ENCODE results near the gene AEBP2.
"Not testable (repeated sequence)": the region's sequence is repeated elsewhere in the genome, so short reads cannot be mapped to it uniquely, and the experiment has no call there.

Gene AEBP2, protein sequence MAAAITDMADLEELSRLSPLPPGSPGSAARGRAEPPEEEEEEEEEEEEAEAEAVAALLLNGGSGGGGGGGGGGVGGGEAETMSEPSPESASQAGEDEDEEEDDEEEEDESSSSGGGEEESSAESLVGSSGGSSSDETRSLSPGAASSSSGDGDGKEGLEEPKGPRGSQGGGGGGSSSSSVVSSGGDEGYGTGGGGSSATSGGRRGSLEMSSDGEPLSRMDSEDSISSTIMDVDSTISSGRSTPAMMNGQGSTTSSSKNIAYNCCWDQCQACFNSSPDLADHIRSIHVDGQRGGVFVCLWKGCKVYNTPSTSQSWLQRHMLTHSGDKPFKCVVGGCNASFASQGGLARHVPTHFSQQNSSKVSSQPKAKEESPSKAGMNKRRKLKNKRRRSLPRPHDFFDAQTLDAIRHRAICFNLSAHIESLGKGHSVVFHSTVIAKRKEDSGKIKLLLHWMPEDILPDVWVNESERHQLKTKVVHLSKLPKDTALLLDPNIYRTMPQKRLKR

DNA sequence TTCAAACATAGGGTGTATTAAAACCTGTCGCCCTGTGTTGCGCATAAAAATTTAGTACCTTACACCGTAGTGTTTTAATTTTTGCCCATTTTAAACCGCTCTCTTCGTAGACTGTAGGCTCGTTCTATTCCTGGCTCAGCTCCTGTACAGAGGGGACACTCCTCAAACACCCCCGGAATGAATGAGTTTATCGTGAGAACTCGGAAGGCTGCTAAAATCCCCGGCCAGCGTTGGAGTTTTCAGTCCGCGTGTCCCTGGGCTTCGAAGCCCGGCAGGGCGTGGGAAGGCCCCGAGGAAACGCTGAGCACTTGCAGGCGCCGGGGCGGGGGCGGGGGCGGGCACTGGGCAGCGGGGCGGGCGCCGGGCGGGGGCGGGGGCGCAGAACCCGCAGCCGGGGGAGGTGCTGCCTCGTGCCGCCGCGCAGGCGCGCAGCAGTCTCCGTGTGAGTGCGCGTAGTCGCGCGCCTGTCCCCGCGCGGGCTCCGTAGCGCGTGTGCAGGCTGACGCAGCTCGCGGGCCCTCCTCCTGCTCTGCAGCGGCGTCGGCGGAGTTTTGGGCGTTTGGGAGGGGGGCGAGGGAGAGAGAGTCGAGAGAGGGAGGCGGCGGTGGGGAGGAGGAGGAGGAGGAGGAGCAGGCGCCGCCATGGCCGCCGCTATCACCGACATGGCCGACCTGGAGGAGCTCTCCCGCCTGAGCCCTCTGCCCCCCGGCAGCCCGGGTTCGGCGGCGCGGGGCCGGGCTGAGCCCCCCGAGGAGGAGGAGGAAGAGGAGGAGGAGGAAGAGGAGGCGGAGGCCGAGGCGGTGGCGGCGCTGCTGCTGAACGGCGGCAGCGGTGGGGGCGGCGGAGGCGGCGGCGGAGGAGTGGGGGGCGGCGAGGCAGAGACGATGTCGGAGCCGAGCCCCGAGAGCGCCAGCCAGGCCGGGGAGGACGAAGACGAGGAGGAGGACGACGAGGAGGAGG lies at the start of gene AEBP2:
AEBP2 (plus strand) TSS at position 434 of the 960 bp plus-strand sequence; CDS start at position 642, 208 bp downstream.
- peak; percentile 78 to 87 for DNase-seq (ENCODE audit: low read depth in 2 of 2)

- DNase-seq (ENCODE audit: low read depth in 2 of 2): no peak
Measured at GRCh38 chr12:19390051-19390598, 49.2 kb upstream of the AEBP2 start.

GRCh38 chr12:19392644-19393043 lies 46.6 kb upstream of the AEBP2 start:
- not testable (repeated sequence) for DNase-seq (ENCODE audit: low read depth in 2 of 2)

GRCh38 chr12:19394385-19394784 lies 44.9 kb upstream of the AEBP2 start:
- no peak for DNase-seq (ENCODE audit: low read depth in 2 of 2)

DNA sequence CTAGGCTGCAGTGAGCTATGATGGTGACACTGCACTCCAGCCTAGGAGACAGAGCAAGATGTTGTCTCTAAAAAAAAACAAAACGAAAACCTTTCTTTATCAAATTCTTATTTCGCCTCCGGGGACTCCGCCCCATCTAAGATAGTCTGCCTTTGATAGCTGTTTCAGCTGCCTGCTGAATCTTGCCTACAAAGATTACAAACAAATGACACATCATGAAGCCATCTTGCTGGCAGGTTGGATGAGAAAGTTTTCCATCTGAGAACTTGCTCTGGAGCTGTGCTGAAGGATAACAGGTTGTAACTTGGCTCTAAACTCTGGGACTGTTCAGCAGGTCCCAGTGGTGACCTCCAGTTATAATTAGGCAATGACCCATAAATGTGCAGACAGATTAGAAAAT lies 41.8 kb upstream of the AEBP2 start:
- no peak for DNase-seq (ENCODE audit: low read depth in 2 of 2)

DNA sequence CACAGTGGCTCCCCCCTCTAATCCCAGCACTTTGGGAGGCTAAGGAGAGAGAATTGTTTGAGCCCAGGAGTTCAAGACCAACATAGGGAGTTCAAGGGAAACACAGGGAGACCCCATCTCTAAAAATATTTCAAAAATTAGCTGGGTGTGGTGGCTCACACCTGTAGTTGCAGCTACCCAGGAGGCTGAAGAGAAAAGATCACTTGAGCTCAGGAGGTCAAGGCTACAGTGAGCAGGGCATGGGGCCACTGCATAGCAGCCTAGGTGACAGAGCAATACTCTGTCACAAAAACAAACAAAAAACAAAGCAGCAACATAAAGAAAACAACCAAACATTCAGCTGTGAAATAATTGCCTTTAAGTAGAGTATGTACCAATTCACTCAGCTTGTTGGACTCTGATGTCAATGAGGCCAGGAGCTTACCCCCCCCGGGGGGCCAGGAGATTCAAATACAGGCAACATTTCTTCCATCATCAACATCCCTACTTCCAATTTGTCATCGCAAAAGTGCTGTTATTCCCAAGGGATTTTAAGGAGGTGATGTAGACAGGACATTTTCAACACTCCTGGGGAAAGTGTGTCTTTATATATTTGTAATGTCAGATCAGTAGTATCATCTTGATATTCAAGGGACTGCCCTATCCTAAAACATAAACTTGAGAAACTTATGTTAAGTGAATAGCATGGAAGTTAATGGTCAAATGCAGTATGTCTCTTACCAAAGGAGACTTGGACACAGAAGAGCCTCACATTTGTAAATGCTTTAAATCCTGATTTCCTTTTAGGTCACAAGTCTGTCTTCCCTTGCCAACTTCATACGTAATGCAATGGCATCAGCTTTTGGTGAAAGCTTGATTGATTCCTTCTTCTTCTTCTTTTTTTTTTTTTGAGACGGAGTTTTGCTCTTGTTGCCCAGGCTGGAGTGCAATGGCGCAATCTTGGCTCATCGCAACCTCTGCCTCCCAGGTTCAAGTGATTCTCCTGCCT lies 40.6 kb upstream of the AEBP2 start:
- no peak for DNase-seq (ENCODE audit: low read depth in 2 of 2)

- DNase-seq (ENCODE audit: low read depth in 2 of 2): not testable (repeated sequence)
Measured at GRCh38 chr12:19400649-19401285, 38.5 kb upstream of the AEBP2 start.

- DNase-seq (ENCODE audit: low read depth in 2 of 2): no peak
Measured at GRCh38 chr12:19402211-19402610, 37.1 kb upstream of the AEBP2 start.

- no peak for DNase-seq (ENCODE audit: low read depth in 2 of 2)
Measured at GRCh38 chr12:19402743-19403431, 36.4 kb upstream of the AEBP2 start.

GRCh38 chr12:19404242-19404880 lies 34.9 kb upstream of the AEBP2 start:
- DNase-seq (ENCODE audit: low read depth in 2 of 2): peak in 1 of 2 donors; percentile 12

DNA sequence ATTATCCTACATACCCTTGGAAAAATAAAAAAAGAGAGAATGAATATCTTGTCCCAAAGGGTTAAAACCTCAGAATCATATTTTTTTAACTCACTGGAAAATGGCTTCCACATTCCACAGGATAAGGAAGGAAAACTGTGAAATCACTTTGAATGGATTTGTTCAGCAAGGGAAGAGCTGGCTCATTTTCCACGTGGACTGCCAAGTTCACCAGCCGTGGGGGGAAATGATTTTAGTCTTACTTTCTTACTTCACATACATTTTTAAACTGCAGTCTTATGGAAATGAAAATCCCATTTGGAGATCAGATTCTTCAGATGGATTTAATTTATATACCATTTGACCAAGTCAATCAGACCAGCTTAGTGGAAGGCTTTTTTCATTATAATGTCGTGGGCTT lies 29.9 kb upstream of the AEBP2 start:
- DNase-seq (ENCODE audit: low read depth in 2 of 2): no peak

GRCh38 chr12:19410211-19410610 lies 29.1 kb upstream of the AEBP2 start:
- no peak for DNase-seq (ENCODE audit: low read depth in 2 of 2)

GRCh38 chr12:19410629-19411185 lies 28.6 kb upstream of the AEBP2 start:
- no peak for DNase-seq (ENCODE audit: low read depth in 2 of 2)

DNA sequence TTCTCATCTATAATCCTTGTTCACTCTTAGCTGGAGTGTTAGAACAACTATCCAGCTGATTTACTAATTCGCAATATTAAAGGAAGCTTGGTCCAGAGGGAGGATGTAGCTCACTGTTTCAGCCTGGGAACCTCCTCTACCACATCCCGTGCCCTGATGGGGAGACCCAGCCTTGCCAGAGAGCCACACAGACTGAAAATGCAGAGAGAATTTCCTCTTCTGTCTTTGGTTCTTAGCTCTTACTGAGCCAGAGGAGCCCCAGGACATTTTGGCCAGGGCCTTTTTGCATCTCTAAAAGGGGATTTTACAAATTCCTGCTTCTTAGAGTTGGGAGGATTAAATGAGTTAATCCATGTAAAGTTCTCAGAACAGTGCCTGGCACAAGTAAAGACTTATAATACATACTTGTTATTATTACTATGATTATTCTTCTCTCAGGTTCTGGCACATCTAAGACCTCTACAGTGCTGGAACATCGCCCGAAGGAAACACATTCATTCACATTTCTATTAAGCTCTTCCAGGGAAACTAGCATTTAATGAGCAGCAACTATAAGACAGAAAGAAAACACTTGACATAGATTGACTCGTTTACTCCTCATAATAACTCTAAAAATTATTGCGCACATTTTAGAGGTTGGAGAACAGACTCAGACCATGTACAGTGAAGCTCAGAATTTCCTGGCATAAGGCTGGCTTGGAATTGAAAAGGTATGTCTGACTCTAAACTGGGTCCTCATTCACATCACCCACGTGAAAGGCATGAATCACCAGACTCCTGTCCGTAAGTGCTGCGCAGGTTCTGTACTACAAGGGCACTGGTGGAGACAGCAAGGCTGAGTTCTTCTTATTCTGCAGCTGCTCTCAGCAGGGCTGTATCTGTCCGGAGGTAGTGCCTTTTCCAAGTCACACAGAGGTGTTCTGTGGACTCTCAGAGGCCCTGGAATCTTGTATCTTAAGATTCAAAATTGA lies 27.8 kb upstream of the AEBP2 start:
- DNase-seq (ENCODE audit: low read depth in 2 of 2): no peak

DNA sequence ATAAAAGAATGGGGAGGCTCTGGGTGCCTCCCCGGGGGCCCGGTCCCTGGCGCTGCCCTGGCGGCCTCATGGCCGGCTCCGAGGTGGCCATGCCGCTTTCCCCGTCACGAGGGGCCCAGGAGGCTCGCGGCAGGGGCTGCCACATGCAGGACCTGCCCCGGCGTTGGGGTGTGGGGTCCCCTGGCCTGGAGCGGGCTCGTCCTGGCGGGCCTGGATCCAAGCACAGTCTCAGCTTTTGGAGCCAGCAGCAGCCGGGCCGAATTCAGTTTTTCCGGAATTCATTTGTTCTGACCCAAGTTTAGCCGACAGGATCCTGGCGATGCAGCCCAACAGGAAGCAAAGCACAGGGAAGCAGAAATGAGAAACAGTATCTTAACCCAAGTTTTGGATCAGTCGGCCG lies 26.4 kb upstream of the AEBP2 start:
- DNase-seq (ENCODE audit: low read depth in 2 of 2): no peak

DNA sequence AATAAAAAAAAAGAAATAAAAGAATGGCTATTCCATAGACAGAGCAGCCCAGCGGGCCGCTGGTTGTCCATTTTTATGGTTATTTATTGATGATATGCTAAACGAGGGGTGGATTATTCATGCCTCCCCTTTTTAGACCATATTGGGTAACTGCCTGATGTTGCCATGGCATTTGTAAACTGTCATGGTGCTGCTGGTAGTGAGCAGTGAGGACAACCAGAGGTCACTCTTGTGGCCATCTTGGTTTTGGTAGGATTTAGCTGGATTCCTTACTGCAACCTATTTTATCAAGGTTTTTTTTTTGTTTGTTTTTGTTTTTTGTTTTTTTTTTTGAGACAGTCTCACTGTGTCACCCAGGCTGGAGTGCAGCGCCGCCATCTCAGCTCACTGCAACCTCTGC lies 25.7 kb upstream of the AEBP2 start:
- DNase-seq (ENCODE audit: low read depth in 2 of 2): not testable (repeated sequence)

DNA sequence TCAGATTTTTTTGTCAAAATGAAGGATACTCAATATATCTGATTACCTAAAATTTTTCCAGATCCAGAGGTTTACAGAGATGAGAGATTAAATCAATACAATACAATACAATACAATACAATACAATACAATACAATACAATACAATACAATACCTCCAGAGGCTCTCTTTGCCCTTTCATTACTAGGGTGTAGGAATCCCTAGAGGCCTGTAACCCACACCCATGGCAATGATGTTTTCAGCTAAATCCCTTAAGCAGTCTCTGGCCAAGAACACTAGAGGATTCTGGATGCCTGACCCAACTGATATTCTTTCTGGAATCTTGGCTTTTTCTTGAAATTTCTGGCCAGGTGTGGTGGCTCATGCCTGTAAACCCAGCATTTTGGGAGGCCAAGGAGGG lies 23.7 kb upstream of the AEBP2 start:
- DNase-seq (ENCODE audit: low read depth in 2 of 2): no peak

DNA sequence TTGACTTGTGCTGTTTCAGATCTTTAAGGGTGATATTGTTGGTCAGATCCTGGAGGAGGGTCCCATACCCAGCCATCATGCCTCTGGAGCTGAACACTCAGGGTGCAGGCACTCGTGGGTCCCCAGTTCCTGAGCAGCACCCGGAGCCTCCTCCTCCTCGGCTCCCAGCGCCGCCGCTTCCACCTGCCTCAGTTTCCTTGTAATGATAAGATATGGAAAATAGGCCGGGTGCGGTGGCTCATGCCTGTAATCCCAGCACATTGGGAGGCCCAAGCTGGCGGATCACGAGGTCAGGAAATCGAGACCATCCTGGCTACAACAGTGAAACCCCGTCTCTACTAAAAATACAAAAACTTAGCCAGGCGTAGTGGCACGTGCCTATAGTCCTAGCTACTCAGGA lies 20.2 kb upstream of the AEBP2 start:
- no peak for DNase-seq (ENCODE audit: low read depth in 2 of 2)

Measured in activated CD8-positive, alpha-beta memory T cell treated with anti-CD3 and anti-CD28 coated beads for 4 hours (primary cell).